Lung (tissue), 12 donors: Measurements from ENCODE around the gene FBXL17. TPM values are rescaled to one million over a fixed set of nuclear protein-coding genes. Genes with fewer than 3 reads are reported as not detected.

Experiments
- ATAC-seq: fragments of 200-7000 bp; cut with Tn5 transposase; one replicate; pipeline ENCODE4 v1.9.1; 2020; ENCODE audit warnings: moderate number of reproducible peaks; ENCODE audit not compliant: insufficient read depth, low FRiP score
- DNase-seq, 3 donors: peaks; one replicate each; pipeline ENCODE4 v3.0.0-alpha.2; 2013 to 2017
- H3K27ac ChIP-seq, 2 donors: one replicate each; pipeline ENCODE4 v1.5.1; 2013; ENCODE audit warnings: mild to moderate bottlenecking in 2 of 2, moderate library complexity in 2 of 2, control low read depth in 1 of 2, inconsistent platforms in 1 of 2, low read depth in 1 of 2, low read length in 1 of 2
- H3K27me3 ChIP-seq, 3 donors: one replicate each; pipeline ENCODE4 v1.5.1; 2013; ENCODE audit warnings: low read length in 2 of 3; ENCODE audit not compliant: control insufficient read depth in 3 of 3, insufficient read depth in 3 of 3
- H3K36me3 ChIP-seq, 4 donors: one replicate each; pipeline ENCODE4 v1.5.1; 2013; ENCODE audit warnings: low read length in 4 of 4, mild to moderate bottlenecking in 1 of 4, moderate library complexity in 1 of 4; ENCODE audit not compliant: control insufficient read depth in 4 of 4, insufficient read depth in 4 of 4
- H3K4me1 ChIP-seq, 5 donors: one replicate each; pipeline ENCODE4 v1.5.1; 2013; ENCODE audit warnings: low read length in 5 of 5, mild to moderate bottlenecking in 2 of 5, moderate library complexity in 1 of 5; ENCODE audit not compliant: control insufficient read depth in 5 of 5, insufficient read depth in 5 of 5
- H3K4me3 ChIP-seq: one replicate; pipeline ENCODE4 v1.5.1; 2013; ENCODE audit warnings: mild to moderate bottlenecking, control low read depth, moderate library complexity
- H3K9ac ChIP-seq, 2 donors: one replicate each; pipeline ENCODE4 v1.5.1; 2013; ENCODE audit warnings: low read length in 2 of 2, control low read depth in 1 of 2; ENCODE audit not compliant: insufficient read depth in 1 of 2
- H3K9me3 ChIP-seq, 4 donors: one replicate each; pipeline ENCODE4 v1.5.1; 2013; ENCODE audit warnings: low read length in 3 of 4, mild to moderate bottlenecking in 1 of 4, moderate library complexity in 1 of 4; ENCODE audit not compliant: control insufficient read depth in 4 of 4, insufficient read depth in 3 of 4
- WGBS, 2 donors: extraction: QIAGEN DNeasy Blood & Tissue Kit; methylation state at CpG; one replicate each; pipeline ENCODE4 v1.1.7; 2013; 5-methylcytosine and 5-hydroxymethylcytosine counted together
- polyA plus RNA-seq, 2 donors: library from polyadenylated mRNA; stranded (reverse); fragments of 200-250 nt; gene quantifications; one replicate each; pipeline ENCODE4 v1.2.1, GENCODE V29; 2013
- total RNA-seq, 2 donors: library from RNA; depleted of rRNA in 1 of 2; stranded (reverse); fragments of >200 nt in 1 of 2; gene quantifications; one replicate each; pipeline ENCODE4 v1.2.1, GENCODE V29; 2014 to 2021
- TF ChIP-seq, protein P1 (sequence below): IDR thresholded peaks from 2 replicates; pipeline ENCODE4 v1.5.1; 2012; ENCODE audit warnings: mild to moderate bottlenecking; ENCODE audit errors: control extremely low read depth, extremely low read depth
- donor health status: control.
- donor health status: control.
- donor health status: Bipolar disorder and iron deficiency.
- donor health status: healthy.
- donor health status: DM: yes; HTN: yes; CAD: no.

Gene FBXL17
- total and polyA plus RNA-seq, 4 donors, result 4.0 to 23.9 (median 13.6) TPM

DNA sequence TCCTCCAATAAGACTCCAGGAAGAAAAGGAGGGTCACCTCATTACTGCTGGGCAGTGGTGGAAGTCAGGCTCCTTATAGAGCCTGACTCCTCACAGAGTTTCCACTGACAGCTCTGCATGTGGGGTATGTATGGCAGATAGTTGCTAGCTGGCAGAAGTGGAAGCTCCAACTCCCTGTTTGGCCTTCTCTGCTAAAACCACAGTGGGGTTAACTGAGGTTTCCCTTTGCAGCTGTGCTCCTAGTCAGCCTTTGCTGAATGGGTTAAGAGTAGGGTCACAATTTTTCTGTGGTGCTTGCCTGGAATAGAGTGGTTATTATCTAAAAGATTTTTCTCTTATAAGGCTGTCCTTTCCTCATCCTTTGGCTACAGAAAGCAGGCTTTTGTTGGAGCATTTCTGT lies 327.5 kb downstream of the FBXL17 start:
- no peak overlapping the region for H3K9ac ChIP-seq
- H3K36me3 ChIP-seq, result peaks cover 0 to 5% (median 0%) of the 10 kb centered on the region in 4 donors
- TF ChIP-seq, protein P1, sequence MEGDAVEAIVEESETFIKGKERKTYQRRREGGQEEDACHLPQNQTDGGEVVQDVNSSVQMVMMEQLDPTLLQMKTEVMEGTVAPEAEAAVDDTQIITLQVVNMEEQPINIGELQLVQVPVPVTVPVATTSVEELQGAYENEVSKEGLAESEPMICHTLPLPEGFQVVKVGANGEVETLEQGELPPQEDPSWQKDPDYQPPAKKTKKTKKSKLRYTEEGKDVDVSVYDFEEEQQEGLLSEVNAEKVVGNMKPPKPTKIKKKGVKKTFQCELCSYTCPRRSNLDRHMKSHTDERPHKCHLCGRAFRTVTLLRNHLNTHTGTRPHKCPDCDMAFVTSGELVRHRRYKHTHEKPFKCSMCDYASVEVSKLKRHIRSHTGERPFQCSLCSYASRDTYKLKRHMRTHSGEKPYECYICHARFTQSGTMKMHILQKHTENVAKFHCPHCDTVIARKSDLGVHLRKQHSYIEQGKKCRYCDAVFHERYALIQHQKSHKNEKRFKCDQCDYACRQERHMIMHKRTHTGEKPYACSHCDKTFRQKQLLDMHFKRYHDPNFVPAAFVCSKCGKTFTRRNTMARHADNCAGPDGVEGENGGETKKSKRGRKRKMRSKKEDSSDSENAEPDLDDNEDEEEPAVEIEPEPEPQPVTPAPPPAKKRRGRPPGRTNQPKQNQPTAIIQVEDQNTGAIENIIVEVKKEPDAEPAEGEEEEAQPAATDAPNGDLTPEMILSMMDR, result no peak
- peaks cover 0 to 1% (median 0%) of the 10 kb centered on the region in 5 donors for H3K4me1 ChIP-seq
- ATAC-seq, result no peak
- no peak for DNase-seq
- H3K27ac ChIP-seq, result no peak overlapping the region
- no peak overlapping the region for H3K4me3 ChIP-seq
- no peaks in the 10 kb centered on the region for H3K27me3 ChIP-seq
- peaks cover 0 to 5% (median 2%) of the 10 kb centered on the region in 4 donors for H3K9me3 ChIP-seq

DNA sequence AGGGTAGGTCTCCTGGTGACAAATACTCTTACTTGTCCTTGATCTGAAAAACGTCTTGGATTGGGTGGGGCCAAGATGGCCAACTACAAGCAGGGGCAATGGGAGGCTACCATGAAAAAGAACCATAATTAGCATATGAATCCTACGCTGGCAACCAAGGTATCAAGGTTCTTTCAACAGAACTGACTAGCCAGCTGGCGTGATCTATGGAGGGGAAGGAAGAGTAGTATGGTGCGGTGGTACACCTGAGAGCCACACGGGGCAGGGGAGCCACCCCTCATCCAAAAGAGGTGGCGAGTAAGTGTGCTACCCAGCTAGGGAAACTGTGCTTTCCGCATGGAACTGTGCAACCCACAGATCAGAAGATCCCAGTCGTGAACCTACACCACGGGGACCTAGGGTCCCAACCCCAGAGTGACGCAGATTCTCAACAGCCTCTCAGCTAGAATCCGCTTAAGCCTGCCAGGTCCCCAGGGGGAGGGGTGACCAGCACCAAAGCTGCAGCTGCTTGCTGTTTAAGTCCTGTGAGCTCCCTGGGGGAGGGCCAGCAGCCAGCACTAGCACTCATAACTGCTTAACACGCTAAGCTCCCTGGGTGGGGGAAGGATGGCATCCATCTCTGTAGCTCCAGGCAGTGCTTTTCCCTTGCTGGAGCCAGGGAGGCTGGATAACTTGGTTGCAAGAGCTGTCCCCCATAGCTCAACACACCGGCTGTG lies 334.8 kb downstream of the FBXL17 start:
- 93 to 95% methylated on average over 13 of the region's 13 CpGs for WGBS, 2 donors
- ATAC-seq (no peak), DNase-seq (no peak)
- TF ChIP-seq, protein P1, result no peak
- Histone ChIP-seq H3K36me3 (no peaks in the 10 kb centered on the region), H3K27me3 (no peaks in the 10 kb centered on the region), H3K4me3 (no peak overlapping the region), H3K27ac (no peak overlapping the region), H3K9ac (no peak overlapping the region), H3K9me3 (no peaks in the 10 kb centered on the region), H3K4me1 (no peaks in the 10 kb centered on the region)

GRCh38 chr5:108036482-108036881 lies 345.4 kb downstream of the FBXL17 start:
- no peaks in the 10 kb centered on the region for H3K27me3 ChIP-seq
- peak in 2 of 3 donors; percentile 11 to 21 for DNase-seq
- TF ChIP-seq, protein P1, result no peak
- 61 to 66% methylated on average over 7 of the region's 7 CpGs for WGBS, 2 donors
- no peaks in the 10 kb centered on the region for H3K36me3 ChIP-seq
- H3K27ac ChIP-seq, result no peak overlapping the region
- H3K4me1 ChIP-seq, result peaks cover 0 to 2% (median 0%) of the 10 kb centered on the region in 5 donors
- no peaks in the 10 kb centered on the region for H3K9me3 ChIP-seq
- H3K4me3 ChIP-seq, result no peak overlapping the region
- no peak for ATAC-seq
- no peak overlapping the region for H3K9ac ChIP-seq
